Upper lobe of left lung (tissue), 4 donors: ENCODE data around the gene TSHZ2.

Experiments used
- CTCF ChIP-seq, 6 experiments: fragments of 450-650 bp in 4 of 6; fragments of 200-600 bp in 2 of 6; sonication (generic) in 2 of 6; IDR thresholded peaks; one replicate each; pipeline ENCODE4 v1.5.1; 2016 to 2019; ENCODE audit warnings: antibody characterized with exemption in 6 of 6
- POLR2A ChIP-seq, 4 donors: fragments of 450-650 bp; IDR thresholded peaks; one replicate each; pipeline ENCODE4 v1.5.1; 2016 to 2017; ENCODE audit warnings: antibody characterized with exemption in 4 of 4, mild to moderate bottlenecking in 2 of 4

DNA sequence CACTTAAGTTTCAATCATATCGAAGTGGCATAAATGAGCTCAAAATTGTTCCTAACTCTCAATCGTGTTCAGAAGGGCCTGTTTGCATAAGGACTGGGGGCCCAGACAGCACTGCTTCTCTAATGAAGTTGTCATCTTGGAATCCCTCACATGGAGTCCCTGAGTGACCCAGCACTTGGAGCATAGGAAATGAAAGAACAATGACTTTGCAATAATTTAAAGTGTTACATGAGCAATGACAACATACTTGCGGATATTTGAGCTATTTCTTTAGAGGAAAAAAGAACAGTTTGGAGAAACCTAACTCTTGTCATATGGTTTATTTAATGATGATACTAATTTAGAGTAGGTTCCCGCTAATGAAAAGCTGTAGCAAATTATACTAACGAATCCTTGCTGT is 239.9 kb downstream of the TSHZ2 start:
- TF ChIP-seq CTCF (IDR thresholded peaks at IDR 0.05) (no peak), POLR2A (IDR thresholded peaks at IDR 0.05) (no peak)
